NCI-H2227 (cell line): ENCODE measurements around the gene INSRR.

Source experiments
- DNase-seq: peaks from one replicate; lab custom pipeline; 2025; ENCODE audit not compliant: unreplicated experiment; lab: John Stamatoyannopoulos, UW

Gene INSRR

DNA sequence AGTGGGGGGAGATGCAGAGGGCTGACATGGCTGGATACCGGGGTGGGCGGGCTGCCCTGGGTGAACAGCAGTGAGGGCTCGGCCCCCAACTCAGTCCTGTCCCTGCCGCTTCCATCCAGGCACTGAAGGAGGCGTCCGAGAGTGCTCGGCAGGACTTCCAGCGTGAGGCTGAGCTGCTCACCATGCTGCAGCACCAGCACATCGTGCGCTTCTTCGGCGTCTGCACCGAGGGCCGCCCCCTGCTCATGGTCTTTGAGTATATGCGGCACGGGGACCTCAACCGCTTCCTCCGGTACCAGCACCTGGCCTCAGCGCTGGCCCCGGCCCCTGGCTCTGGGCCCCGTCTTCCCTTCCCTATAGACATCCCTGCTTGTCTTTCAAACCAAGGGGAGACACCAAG lies 17.4 kb upstream of the INSRR start:
- DNase-seq, result no peak

DNA sequence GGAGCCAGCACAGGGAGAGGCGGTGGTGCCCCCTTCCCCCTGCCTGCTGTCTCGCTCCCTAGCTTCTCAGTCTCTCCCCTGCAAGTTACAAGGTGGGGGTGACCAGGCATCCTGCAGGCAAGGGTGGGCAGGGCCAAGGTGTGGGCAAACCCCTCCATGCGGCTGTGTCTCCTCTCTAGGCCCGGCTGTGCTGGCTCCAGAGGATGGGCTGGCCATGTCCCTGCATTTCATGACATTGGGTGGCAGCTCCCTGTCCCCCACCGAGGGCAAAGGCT lies 16.4 kb upstream of the INSRR start:
- DNase-seq, result no peak

- DNase-seq, result peak; percentile 22
These were observed 15.8 kb upstream of the INSRR start for GRCh38 chr1:156874572-156875340.

GRCh38 chr1:156874142-156874541 lies 15.2 kb upstream of the INSRR start:
- no peak for DNase-seq

GRCh38 chr1:156873659-156874058 lies 14.7 kb upstream of the INSRR start:
- no peak for DNase-seq

DNA sequence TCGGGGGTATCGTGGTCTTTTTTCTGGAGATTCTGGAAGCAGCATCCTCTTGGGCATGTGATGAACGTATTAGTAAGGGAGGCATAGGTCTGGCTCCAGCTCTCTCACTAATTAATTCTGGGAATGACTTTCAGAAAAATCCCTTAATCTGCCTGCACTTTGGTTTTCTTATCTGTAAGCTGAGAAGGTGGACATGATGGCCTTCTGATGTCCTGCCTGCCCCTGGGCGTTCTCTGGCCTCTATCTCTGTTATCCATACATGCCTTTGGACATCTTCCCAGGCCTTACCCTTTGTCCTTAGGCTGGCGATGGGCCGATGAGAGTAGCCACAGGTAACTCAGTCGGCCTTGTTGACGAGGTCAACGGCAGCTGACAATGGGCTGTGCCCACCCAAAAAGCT lies 10.5 kb upstream of the INSRR start:
- no peak for DNase-seq

- DNase-seq, result no peak
These were observed 9.4 kb upstream of the INSRR start for GRCh38 chr1:156868341-156868740.

- no peak for DNase-seq
These were observed 7.5 kb upstream of the INSRR start for GRCh38 chr1:156866249-156866909.

GRCh38 chr1:156865865-156866248 lies 6.9 kb upstream of the INSRR start:
- no peak for DNase-seq

- peak; percentile 40 for DNase-seq
These were observed 6.3 kb upstream of the INSRR start for GRCh38 chr1:156865258-156865657.

DNA sequence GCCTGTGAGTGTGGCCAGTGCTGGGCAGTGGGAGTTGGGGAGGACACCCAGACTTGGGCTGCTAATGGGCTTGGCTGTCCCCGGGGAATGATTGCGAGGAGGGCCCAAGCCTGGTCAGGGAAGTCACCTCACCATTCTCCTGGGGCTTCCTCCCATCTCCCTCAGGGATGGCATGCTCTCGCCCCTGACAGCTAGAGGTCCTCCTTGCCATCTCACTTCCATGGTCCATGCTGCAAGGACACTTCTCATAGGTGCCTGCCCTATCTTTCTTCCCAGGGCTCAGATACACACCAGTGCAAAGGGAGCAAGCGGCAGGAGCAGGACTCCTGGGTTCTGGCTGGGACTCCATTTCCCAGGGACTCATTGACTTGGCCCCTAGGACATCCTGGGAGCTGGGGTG lies 5.9 kb upstream of the INSRR start:
- no peak for DNase-seq

- DNase-seq, result no peak
These were observed 4.7 kb upstream of the INSRR start for GRCh38 chr1:156863631-156864030.

DNA sequence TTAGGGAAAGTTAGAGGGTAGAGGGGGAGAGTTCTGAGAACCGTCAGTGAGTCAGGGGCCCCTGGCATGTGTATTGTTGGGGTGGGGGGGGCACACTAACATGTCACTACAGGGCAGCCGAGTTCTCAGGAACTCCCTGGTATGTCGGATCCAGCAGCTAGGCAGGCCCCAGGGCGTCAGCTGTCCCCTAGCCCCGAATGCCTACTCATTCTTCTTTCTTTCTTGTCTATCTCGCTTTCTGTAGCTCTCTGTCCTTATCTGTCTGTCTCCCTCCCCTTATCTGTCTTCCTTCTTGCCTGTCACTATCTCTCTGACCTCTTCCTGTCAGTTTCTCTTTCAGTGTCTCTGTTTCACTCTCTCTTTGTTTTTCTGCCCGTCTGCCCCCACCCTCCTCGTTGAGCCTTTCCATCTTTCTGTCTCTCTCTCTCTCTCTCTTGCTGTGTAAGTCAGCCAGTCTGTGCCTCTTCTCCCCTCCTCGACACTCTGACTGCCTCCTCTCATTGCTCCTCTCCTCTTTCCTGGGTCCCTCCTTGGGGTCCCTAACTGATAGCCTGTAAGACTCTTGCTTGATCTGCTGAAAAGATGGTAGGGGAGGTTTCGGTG lies 4.2 kb upstream of the INSRR start:
- DNase-seq, result no peak

DNA sequence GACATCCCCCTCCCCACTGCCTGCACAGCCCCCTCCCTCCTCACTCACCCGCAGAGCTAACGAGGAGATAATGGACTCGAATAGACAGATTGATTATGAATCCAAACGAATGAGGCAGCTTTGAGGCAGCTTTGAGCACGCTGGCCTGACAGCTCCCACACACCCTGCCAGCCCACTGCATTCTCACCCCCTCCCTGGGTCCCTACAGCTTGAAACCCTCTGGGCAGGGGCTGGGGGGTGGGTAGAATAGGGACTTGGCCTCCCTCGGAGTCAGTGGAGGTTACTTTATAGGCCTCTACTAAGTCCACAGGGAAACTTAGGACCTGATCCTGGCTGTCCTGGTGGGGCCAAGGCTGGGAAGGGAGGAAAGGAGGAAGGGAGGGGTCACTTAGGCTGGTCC lies 3.7 kb upstream of the INSRR start:
- DNase-seq, result no peak

- peak; percentile 86 for DNase-seq
These were observed 1.9 kb upstream of the INSRR start, which contains the start of gene NTRK1 for GRCh38 chr1:156860628-156861423. Gene NTRK1, plus strand, starts transcription at chr1:156860865. Its CDS starts 70 bp downstream, at chr1:156860935.

DNA sequence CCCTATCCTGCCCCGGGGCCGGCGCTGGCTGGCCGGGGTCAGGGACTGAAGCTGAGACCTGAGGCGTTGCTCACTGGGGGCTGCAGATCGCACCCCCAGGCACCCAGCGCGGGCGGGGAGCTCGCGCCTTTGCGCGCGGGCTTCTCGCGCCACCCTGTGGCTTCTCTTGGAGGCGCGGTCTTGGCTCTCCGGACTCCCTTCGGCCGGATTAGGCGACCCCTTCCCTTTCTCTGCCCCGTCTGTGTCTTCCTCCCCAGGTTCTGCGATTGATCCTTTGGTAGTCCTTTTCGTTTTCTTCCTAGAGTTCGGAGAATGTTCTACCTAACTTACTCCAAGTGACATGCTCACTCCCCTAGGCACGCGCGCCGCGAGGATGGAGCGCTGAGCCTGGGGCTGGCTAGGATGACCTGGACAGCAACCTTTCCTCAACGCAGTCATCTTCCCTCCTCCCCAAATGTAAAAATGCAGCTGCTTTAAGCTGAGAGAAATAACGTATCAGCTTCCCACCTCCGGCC lies 1.3 kb upstream of the INSRR start:
- peak; percentile 76 for DNase-seq

- DNase-seq, result peak; percentile 49
These were observed 701 bp upstream of the INSRR start for GRCh38 chr1:156859523-156860112.

- no peak for DNase-seq
These were observed 361 bp downstream of the INSRR start for GRCh38 chr1:156858555-156858956.

- no peak for DNase-seq
These were observed 1.4 kb downstream of the INSRR start for GRCh38 chr1:156857532-156857931.

DNA sequence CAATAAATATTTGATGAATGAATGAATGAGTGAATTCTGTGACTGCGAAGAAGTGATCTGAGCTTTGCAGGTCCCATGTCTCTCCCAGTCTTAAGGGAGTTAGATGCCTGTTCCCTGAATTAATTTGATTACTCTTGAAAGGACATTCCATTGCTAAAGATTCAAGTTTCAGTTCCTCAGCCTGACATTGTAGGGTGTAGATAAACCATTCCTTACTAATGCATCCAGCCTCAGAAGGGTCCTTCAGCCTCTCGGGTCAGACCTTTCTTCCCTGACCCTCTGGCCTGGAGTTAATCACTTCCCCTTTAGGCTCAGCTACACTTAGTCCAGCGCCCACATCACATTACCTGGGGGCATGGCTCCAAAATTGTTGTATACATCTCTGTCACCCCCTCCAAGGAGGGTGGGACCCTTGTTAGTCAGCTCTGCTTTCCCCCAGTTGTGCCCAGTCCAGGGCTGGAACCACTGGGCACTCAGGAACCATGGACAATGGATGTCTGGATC lies 2.6 kb downstream of the INSRR start:
- no peak for DNase-seq

DNA sequence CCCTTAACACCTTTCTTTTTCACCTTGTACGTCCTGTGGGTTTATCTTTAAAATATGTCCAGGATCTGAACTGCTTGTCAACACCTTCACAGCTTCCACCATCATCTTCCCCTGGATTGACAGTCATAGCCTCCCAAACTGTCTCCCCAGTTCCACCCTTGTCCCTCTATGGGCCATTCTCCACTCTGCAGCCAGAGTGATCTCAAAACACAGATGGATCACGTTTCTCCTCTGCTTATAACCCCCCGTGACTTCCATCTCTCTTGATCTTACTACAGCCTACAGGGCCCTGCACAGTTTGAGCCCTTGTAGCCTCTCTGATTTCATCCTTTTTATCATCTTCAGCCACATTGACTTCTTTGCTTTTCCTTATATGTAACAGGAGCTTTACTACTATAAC lies 4.3 kb downstream of the INSRR start:
- no peak for DNase-seq
